MM.1S (cell line): ENCODE measurements around the gene ARSI.

Source experiments
- EZH2 ChIP-seq: fragments of 300-600 bp; sonication (generic); optimal IDR thresholded peaks from 2 replicates; pipeline ENCODE3; 2017; ENCODE audit warnings: low read depth, mild to moderate bottlenecking, antibody characterized with exemption, low read length, mixed read lengths
- TF ChIP-seq, protein P1 (sequence below): fragments of 300-600 bp; sonication (generic); IDR thresholded peaks from 2 replicates; pipeline ENCODE4 v1.5.1; 2016; ENCODE audit warnings: antibody characterized with exemption, low read length, mixed read lengths

DNA sequence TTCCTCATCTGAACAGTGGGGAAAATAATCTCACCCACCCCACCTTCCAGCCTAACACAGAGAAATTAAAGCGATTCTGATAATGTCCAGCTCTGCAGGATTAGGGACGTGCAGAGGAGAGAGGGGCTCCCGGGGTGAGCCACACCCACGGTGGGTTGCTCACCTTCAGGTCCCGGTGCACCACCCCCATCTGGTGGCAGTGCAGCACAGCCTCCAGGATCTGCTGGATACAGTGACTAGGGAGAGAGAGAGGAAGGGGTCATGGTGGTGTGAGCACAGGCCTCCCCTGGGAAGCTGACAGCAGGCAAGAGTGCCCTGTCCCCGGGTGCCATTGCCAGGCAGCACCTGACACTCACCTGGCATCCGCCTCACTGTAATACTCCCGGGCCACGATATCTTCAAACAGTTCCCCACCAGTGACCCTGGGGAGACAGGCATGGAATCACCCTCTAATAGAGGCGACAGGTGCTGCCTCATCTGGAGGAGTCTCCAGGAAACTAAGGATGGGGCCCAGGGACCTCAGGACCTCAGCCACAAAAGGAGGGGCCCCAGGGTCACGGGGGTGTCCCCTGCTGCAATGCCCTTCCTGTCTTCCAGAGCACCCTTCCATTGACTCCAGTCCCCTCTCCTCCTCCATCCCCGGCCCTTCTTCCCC, 46.2 kb downstream of the ARSI start:
- TF ChIP-seq, protein P1, sequence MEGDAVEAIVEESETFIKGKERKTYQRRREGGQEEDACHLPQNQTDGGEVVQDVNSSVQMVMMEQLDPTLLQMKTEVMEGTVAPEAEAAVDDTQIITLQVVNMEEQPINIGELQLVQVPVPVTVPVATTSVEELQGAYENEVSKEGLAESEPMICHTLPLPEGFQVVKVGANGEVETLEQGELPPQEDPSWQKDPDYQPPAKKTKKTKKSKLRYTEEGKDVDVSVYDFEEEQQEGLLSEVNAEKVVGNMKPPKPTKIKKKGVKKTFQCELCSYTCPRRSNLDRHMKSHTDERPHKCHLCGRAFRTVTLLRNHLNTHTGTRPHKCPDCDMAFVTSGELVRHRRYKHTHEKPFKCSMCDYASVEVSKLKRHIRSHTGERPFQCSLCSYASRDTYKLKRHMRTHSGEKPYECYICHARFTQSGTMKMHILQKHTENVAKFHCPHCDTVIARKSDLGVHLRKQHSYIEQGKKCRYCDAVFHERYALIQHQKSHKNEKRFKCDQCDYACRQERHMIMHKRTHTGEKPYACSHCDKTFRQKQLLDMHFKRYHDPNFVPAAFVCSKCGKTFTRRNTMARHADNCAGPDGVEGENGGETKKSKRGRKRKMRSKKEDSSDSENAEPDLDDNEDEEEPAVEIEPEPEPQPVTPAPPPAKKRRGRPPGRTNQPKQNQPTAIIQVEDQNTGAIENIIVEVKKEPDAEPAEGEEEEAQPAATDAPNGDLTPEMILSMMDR = no peak
- no peak for TF ChIP-seq EZH2
